IMR-90 (cell line): ENCODE data around the gene ATP1A1. TPM values are rescaled to one million over a fixed set of nuclear protein-coding genes. Genes with fewer than 3 reads are reported as not detected.

Experiments
- ATAC-seq: fragments of 200-7000 bp; cut with Tn5 transposase; 2 replicates; pipeline ENCODE4 v1.9.1; 2020; ENCODE audit warnings: low read depth, mild to moderate bottlenecking, moderate library complexity
- BruUV-seq: library from RNA; stranded (reverse); fragments of 400-500 nt; replicated peaks from 2 replicates; lab custom pipeline; 2021; lab: Mats Ljungman, UMichigan
- CTCF ChIA-PET: fragments of 300-600 bp; formaldehyde crosslinking; extraction: SDS; loops from one replicate; lab custom pipeline; 2021; ENCODE audit warnings: antibody characterized with exemption; lab: Yijun Ruan, JAX
- POLR2A ChIA-PET: fragments of 300-600 bp; sonication (Branson Sonifier 250); formaldehyde crosslinking; loops from one replicate; lab custom pipeline; 2022; ENCODE audit warnings: antibody characterized with exemption; ENCODE audit not compliant: unreplicated experiment; lab: Charles Lee
- DNase-seq: peaks from one replicate; pipeline ENCODE4 v3.0.0; 2013
- H2AFZ ChIP-seq: replicated peaks from 2 replicates; pipeline ENCODE3; 2013; ENCODE audit warnings: low read length, mild to moderate bottlenecking; ENCODE audit not compliant: poor library complexity
- H2AK5ac ChIP-seq: 2 replicates; pipeline ENCODE4 v1.6.1; 2013; ENCODE audit warnings: low read depth, low read length, inconsistent platforms
- H2AK9ac ChIP-seq: replicated peaks from 2 replicates; pipeline ENCODE3; 2013; ENCODE audit warnings: mild to moderate bottlenecking, low read depth, low read length, moderate library complexity; ENCODE audit not compliant: poor library complexity
- H2BK120ac ChIP-seq: 2 replicates; pipeline ENCODE4 v1.6.1; 2013; ENCODE audit warnings: low read depth, low read length, inconsistent platforms
- H2BK15ac ChIP-seq: 3 replicates; pipeline ENCODE4 v1.6.1; 2013; ENCODE audit warnings: low read depth, low read length, inconsistent platforms
- H2BK20ac ChIP-seq: 2 replicates; pipeline ENCODE4 v1.6.1; 2013; ENCODE audit warnings: low read depth, mild to moderate bottlenecking, inconsistent platforms, low read length, moderate library complexity
- H2BK5ac ChIP-seq: 2 replicates; pipeline ENCODE4 v1.6.1; 2013; ENCODE audit warnings: mild to moderate bottlenecking, low read depth, low read length, inconsistent platforms; ENCODE audit not compliant: poor library complexity, severe bottlenecking
- H3K14ac ChIP-seq: replicated peaks from 2 replicates; pipeline ENCODE4 v1.6.1; 2013; ENCODE audit warnings: low read depth, low read length, inconsistent platforms
- H3K18ac ChIP-seq: 2 replicates; pipeline ENCODE4 v1.6.1; 2013; ENCODE audit warnings: low read depth, low read length, control low read depth
- H3K23ac ChIP-seq: 2 replicates; pipeline ENCODE4 v1.6.1; 2013; ENCODE audit warnings: low read depth, low read length, inconsistent platforms
- H3K27ac ChIP-seq: 2 replicates; pipeline ENCODE4 v1.5.1; 2013; ENCODE audit warnings: mild to moderate bottlenecking, control low read depth, low read length; ENCODE audit not compliant: insufficient read depth
- H3K27me3 ChIP-seq: 2 replicates; pipeline ENCODE4 v1.6.1; 2013; ENCODE audit warnings: low read length; ENCODE audit not compliant: control insufficient read depth, insufficient read depth
- H3K36me3 ChIP-seq: 2 replicates; pipeline ENCODE4 v1.6.1; 2013; ENCODE audit warnings: low read length, mixed read lengths; ENCODE audit not compliant: control insufficient read depth, insufficient read depth
- H3K4ac ChIP-seq: 2 replicates; pipeline ENCODE4 v1.6.1; 2013; ENCODE audit warnings: low read depth, low read length, inconsistent platforms
- H3K4me1 ChIP-seq: 2 replicates; pipeline ENCODE4 v1.6.1; 2013; ENCODE audit warnings: low read length, mixed read lengths; ENCODE audit not compliant: control insufficient read depth, insufficient read depth
- H3K4me2 ChIP-seq: 2 replicates; pipeline ENCODE4 v1.6.1; 2013; ENCODE audit warnings: low read depth, mild to moderate bottlenecking, control low read depth, low read length, moderate library complexity
- H3K4me3 ChIP-seq: 2 replicates; pipeline ENCODE4 v1.5.1; 2013; ENCODE audit warnings: low read depth, mild to moderate bottlenecking, control low read depth, low read length, moderate library complexity; ENCODE audit not compliant: insufficient read depth
- H3K56ac ChIP-seq: 2 replicates; pipeline ENCODE4 v1.6.1; 2013; ENCODE audit warnings: low read length, inconsistent platforms; ENCODE audit not compliant: insufficient read depth; ENCODE audit errors: extremely low read depth
- H3K79me1 ChIP-seq, 2 experiments: 2 replicates each; pipeline ENCODE4 v1.6.1; 2013; ENCODE audit warnings: low read length in 2 of 2, inconsistent platforms in 1 of 2, low read depth in 1 of 2
- H3K9ac ChIP-seq: 2 replicates; pipeline ENCODE4 v1.6.1; 2013; ENCODE audit warnings: low read depth, low read length, control low read depth
- H3K9me1 ChIP-seq: 2 replicates; pipeline ENCODE4 v1.6.1; 2013; ENCODE audit warnings: low read length, inconsistent platforms; ENCODE audit not compliant: insufficient read depth
- H3K9me3 ChIP-seq: 2 replicates; pipeline ENCODE4 v1.6.1; 2013; ENCODE audit warnings: low read length; ENCODE audit not compliant: control insufficient read depth, insufficient read depth
- H4K20me1 ChIP-seq: 2 replicates; pipeline ENCODE4 v1.6.1; 2013; ENCODE audit warnings: low read length, inconsistent platforms; ENCODE audit not compliant: insufficient read depth
- H4K5ac ChIP-seq: 2 replicates; pipeline ENCODE4 v1.6.1; 2013; ENCODE audit warnings: mild to moderate bottlenecking, low read depth, low read length, control low read depth
- H4K8ac ChIP-seq, 2 experiments: 2 replicates each; pipeline ENCODE4 v1.6.1; 2013; ENCODE audit warnings: low read depth in 2 of 2, low read length in 2 of 2, control low read depth in 1 of 2, inconsistent platforms in 1 of 2
- H4K91ac ChIP-seq: 2 replicates; pipeline ENCODE4 v1.6.1; 2013; ENCODE audit warnings: low read depth, low read length, inconsistent platforms; ENCODE audit not compliant: insufficient read depth
- CHD1 ChIP-seq: IDR thresholded peaks from 2 replicates; pipeline ENCODE4 v1.6.1; 2012; ENCODE audit warnings: low read depth, low read length, improper control_type of control experiment
- NFE2L2 ChIP-seq: fragments of 150-350 bp; IDR thresholded peaks from 2 replicates; pipeline ENCODE4 v1.6.1; 2016; ENCODE audit warnings: low read depth, mild to moderate bottlenecking, low read length
- WGBS, 2 experiments: methylation state at CpG; one replicate each; pipeline versions ENCODE4 v1.1.5 to v1.1.7; 2013; ENCODE audit warnings: missing lambda C conversion rate in 2 of 2; ENCODE audit not compliant: insufficient read length in 1 of 2; ENCODE audit errors: extremely low coverage in 2 of 2; 5-methylcytosine and 5-hydroxymethylcytosine counted together
- dilution Hi-C: fragments of 300-500 bp; cut with HindIII; formaldehyde crosslinking; loops from one replicate; pipeline ENCODE4 v1.14.3; 2018; ENCODE audit warnings: low sequenced_read_pairs; ENCODE audit not compliant: unreplicated experiment
- in situ Hi-C: fragments of 300-500 bp; cut with MboI; formaldehyde crosslinking; loops from 3 replicates; pipeline ENCODE4 v1.14.3; 2019; ENCODE audit warnings: low sequenced_read_pairs, inconsistent platforms, mixed read lengths
- intact Hi-C: fragments of 100-400 bp; cut with micrococcal nuclease; formaldehyde crosslinking; loops from 2 replicates; pipeline ENCODE4 v1.10.0; 2022
- polyA plus RNA-seq, 3 experiments: library from polyadenylated mRNA; depleted of rRNA; stranded (reverse); fragments of >200 nt; gene quantifications; 2 replicates each; pipeline ENCODE4 v1.2.3, GENCODE V29; 2012; ENCODE audit warnings: low replicate concordance in 1 of 3
- total RNA-seq: library from RNA; depleted of rRNA; stranded (reverse); fragments of >200 nt; gene quantifications from 2 replicates; pipeline ENCODE4 v1.2.3, GENCODE V29; 2012

Gene ATP1A1
- total and polyA plus RNA-seq, 2 of the 4 experiments (the other 2 are of a cell fraction), result 116 to 125 TPM

DNA sequence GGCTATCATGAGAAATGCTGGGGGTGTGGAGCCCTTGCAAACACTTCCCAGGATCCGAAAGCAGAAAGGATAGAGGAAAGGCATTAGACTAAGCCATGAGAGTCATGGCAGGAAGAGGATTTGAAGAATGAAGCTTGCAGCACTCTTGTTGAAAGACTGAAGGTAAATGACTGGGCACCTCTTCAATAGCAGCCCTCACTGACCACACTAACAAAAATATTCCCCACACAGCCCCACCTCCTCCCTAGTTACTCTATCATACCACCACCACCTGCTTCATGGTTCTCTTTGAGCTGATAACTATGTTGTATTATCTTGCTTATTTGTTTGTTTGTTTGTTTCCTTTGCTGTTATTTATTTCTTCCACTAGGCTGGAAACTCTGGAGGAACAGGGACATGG, 13.2 kb upstream of the ATP1A1 start:
- Histone ChIP-seq H2BK20ac (no peak overlapping the region), H3K27me3 (peaks cover 3% of the 10 kb centered on the region; the same call in 1 of the 2 replicates), H2BK120ac (no peak overlapping the region), H3K9ac (no peak overlapping the region), H3K18ac (no peak overlapping the region), H2BK15ac (no peak overlapping the region; the same call in 2 of the 3 replicates), H3K79me1 (no peaks in the 10 kb centered on the region), H4K91ac (no peak overlapping the region), H3K27ac (no peak overlapping the region), H4K5ac (no peak overlapping the region), H3K14ac (no peak overlapping the region), H2BK5ac (no peak overlapping the region), H3K4me3 (no peak overlapping the region), H4K8ac (no peak overlapping the region), H2AK5ac (no peak overlapping the region), H3K56ac (no peak overlapping the region), H2AFZ (no peak overlapping the region), H3K36me3 (no peaks in the 10 kb centered on the region), H3K4me1 (peaks cover 5% of the 10 kb centered on the region; the same call in 1 of the 2 replicates), H3K9me1 (no peaks in the 10 kb centered on the region), H3K4ac (no peak overlapping the region), H3K9me3 (no peaks in the 10 kb centered on the region), H3K23ac (no peak overlapping the region), H4K20me1 (no peaks in the 10 kb centered on the region), H3K4me2 (no peak overlapping the region), H2AK9ac (no peak overlapping the region)
- ChIA-PET POLR2A (no interaction called here), CTCF (interaction anchor here (0.6 kb wide), 1 partner anchor 59 kb away, joined by 3 read pairs; no protein-coding TSS in a partner anchor)
- TF ChIP-seq NFE2L2, result no peak
- TF ChIP-seq CHD1, result no peak
- DNase-seq (no peak), ATAC-seq (no peak)
- BruUV-seq, result no TSS peak
- intact Hi-C loops (loop anchor here (2.0 kb wide), 1 partner anchor 125 kb away; no protein-coding TSS in a partner anchor), in situ Hi-C loops (no loop called here), dilution Hi-C loops (no loop called here)
- WGBS, 2 experiments, result no CpG with 5 or more reads among the region's 1 CpG
